GM11168 (cell line): Measurements from ENCODE around the gene POLE2.
"Not testable (repeated sequence)": the region's sequence is repeated elsewhere in the genome, so short reads cannot be mapped to it uniquely, and the experiment has no call there.

Experiments
- in situ Hi-C: fragments of 300-500 bp; cut with MboI; formaldehyde crosslinking; loops from one replicate; pipeline ENCODE4 v1.12.0; 2022; ENCODE audit warnings: low sequenced_read_pairs; ENCODE audit not compliant: unreplicated experiment

Gene POLE2

DNA sequence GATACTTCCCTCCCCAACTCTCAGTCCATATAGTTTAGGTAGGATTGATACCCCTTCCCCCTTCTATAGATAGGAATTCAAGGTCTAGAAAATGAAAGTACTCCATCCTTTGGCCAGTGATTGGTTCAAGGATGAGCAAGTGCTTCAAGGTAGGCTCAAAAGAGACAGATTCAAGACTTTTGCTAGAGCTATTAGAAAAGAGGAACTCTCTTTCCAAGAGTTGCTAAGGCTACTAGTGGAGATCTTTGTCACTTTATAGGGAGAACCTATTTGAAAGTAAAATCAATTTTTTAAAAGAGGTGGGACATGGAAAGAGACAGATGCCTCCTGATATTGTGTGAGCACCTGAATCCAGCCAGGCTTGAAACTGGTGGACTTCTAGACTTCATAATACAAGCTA lies 17.5 kb downstream of the POLE2 start:
- in situ Hi-C loops, result no loop called here

DNA sequence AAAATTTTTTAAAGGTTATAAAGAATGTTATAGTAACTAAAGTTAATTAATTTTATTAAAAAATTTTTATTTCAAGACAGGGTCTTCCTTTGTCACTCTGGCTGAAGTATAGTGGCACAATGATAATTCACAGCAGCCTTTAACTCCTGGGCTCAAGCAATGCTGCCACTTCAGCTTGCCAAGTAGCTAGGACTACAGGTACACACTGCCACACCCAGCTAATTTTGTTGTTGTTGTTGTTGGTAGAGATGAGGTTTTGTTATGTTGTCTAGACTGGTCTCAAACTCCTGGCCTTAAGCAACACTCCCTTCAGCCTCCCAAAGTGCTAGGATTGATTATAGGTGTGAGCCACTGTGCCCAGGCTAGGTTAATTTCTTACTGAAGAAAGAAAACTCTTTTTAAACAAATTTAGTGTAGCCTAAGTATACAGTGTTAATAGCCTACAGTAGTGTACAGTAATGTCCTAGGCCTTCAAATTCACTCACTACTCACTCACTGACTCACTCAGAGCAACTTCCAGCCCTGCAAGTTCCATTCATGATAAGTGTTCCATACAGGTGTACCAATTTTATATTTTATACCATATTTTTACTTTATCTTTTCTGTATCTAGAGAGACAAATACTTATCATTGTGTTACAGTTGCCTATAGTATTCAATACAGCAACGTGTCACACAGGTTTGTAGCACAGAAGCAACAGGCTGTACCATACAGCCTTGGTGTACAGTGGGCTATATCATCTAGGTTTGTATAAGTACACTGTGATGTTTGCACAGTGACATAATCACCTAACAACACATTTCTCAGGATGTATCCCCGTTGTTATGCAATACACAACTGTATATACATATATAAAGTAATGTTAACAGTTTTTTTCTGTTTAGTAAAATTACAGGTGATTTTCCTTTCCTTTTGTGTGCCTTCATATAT lies 28.2 kb downstream of the POLE2 start:
- in situ Hi-C loops, result no loop called here

DNA sequence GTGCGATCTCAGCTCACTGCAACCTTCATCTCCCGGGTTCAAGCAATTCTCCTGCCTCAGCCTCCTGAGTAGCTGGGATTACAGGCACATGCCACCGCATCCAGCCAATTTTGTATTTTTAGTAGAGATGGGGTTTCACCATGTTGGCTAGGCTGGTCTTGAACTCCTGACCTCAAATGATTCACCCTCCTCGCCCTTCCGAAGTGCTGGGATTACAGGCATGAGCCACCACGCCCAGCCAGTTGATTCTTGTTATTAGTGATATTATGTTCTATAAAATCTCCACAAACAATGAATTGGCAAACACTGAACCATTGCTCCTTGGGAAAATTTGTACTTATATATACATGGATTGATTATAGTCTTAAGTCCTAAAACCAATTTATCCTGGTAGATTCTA lies 30.5 kb downstream of the POLE2 start:
- in situ Hi-C loops, result not testable (repeated sequence)

DNA sequence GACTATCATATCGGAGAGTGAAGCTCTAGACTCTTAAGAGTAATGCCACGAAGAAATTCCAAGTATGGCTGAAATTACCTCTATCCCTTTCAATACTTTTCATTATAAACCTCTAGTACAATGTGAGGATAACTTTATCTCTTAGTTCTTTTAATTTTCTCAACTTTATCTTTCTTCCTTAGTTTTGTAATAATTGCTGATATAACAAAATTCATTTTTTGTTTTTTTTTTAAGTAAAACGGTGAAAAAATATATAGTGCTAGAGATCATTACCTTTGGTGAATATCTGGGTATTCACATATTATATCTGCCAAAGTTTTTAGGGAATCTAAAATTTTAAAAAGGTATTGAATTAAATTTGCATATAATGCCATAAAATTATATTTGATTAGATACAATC lies 33.5 kb downstream of the POLE2 start:
- in situ Hi-C loops, result no loop called here

DNA sequence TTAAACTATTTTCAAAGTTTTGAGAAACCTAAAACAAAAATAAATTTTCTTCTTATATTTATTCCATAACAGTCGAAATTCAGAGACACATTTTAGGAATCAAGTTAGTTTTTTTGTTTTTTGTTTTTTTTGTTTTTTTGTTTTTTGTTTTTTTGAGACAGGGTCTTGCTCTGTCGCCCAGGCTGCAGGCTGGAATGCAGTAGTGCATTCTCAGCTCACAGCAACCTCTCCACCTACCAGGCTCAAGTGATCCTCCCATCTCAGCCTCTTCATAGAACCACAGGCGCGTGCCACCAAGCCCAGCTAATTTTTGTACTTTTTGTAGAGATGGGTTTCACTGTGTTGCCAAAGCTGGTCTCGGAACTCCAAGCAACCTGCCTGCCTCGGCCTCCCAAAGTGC lies 34.5 kb downstream of the POLE2 start:
- in situ Hi-C loops, result no loop called here

DNA sequence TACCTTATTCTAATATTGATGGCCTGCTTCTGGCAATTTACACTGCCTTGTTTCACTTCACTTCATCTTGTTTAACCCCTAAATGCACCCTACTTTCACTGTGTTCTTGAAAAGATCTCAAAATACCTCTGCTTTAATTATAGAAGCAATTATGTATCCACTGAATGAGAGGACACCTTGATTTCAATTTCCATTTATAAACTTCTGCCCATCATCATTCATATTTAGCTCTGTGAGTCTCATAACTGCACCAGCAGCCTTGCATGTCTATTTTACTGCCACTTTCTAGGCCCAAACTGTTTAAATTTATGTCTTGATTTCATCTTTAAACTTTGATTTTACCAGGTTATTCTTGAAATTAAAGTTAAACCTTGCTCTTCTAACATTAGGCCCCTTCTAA lies 45.9 kb downstream of the POLE2 start:
- in situ Hi-C loops, result loop anchor here (10.0 to 25.0 kb wide), 2 partner anchors 123 to 445 kb away; partner anchors contain the start of gene KLHDC2

DNA sequence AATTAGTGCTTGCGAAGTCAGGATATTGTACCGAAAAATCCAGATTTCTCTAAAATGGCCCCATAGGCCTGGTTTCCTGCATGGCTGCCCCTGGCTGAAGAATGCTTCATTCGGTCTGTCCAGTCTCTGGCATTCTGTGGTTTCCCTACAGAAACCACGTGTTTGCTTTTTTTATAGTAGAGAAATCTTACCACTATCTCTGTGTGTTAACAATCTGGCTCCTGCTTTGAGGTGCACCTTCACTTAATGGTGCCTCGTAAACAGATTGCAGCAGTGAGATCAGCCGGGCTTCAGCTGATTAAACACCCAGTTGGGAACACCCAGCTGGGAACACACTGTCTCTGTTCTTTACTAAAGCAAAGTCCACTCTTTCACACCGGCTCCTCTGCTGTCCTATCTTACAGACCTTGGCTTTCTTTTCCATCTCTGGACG lies 46.3 kb downstream of the POLE2 start:
- in situ Hi-C loops, result loop anchor here (10.0 to 25.0 kb wide), 2 partner anchors 123 to 446 kb away; partner anchors contain the start of gene KLHDC2

DNA sequence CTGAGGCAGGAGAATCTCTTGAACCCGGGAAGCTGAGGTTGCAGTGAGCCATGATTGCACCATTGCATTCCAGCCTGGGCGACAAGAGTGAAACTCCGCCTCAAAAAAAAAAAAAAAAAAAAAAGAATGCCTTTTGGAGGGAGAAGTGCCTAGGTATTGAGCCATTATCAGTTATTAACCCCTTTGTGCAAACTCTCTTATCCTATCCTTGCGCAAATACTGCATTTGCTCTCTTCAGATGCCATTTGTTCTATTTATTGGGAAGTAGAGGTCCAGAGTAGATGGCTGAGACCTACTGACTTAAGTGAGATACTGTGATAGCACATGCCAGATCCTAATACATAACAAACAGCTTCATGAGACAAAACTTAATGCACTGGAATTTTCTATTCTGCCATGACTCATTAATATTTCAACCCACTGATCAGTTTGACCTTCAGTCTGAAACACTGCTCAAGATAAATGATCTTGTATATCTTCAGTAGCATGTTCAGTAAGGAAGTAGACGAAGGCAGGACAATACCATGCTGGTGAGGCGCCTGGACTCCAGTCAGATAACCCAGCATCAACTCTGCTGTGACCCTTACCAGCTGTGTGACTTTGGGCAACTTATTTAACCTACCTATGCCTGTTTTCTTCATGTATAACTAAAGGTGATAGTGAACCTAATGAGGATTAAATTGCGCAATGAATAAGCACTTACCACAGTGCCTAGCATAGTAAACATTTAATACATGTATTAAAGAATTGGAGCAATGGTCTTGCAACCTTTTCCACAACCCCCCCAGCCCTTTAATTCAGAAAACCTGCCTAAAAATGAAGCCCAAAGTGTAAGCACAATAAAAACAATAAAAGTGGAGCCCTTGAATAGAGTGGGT lies 47.2 kb downstream of the POLE2 start:
- in situ Hi-C loops, result loop anchor here (10.0 to 25.0 kb wide), 2 partner anchors 124 to 447 kb away; partner anchors contain the start of gene KLHDC2

DNA sequence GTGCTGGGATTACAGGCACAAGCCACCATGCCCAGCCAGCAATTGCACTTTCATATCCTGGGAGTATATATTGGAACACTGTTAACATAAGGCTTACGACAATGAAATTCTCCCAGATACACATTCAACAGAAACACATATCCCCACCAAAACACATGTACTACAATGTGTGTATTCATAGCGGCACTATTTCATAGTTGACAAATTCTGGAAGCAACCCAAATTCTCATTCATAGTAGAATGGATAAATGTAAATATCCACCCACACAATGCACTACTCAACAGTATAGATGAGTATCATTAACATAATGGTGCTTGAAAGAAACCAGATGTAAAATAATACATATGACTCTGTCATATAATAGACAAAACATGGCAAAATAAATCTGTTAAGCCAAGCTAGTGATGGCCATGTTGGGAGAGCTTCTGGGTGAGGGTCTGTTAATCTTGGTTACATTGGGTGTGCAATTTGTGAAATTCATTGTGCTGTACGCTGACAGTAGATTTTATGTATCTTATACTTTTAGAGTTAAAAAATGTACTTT lies 50.4 kb downstream of the POLE2 start:
- in situ Hi-C loops, result loop anchor here (25.0 kb wide), 1 partner anchor 450 kb away; no protein-coding TSS in a partner anchor

DNA sequence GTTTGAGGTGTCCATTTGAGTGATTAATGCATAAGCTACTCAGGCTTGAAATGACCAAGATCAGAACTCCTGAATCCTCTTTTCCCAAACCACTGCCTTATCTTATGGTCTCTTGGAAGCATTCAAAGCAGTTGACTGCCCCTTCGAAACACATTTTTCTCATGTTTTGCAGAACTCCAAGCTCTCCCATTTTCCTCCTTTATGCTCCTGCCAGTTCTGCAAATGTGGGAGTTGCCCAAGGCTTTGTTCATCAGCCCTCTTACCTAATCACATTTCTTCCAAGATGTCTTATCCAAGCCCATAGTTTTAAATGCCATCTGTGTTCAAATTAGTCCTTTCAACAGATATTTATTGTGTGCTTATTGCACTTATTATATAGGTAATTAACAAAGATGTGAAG lies 51.1 kb downstream of the POLE2 start:
- in situ Hi-C loops, result loop anchor here (25.0 kb wide), 1 partner anchor 450 kb away; no protein-coding TSS in a partner anchor

DNA sequence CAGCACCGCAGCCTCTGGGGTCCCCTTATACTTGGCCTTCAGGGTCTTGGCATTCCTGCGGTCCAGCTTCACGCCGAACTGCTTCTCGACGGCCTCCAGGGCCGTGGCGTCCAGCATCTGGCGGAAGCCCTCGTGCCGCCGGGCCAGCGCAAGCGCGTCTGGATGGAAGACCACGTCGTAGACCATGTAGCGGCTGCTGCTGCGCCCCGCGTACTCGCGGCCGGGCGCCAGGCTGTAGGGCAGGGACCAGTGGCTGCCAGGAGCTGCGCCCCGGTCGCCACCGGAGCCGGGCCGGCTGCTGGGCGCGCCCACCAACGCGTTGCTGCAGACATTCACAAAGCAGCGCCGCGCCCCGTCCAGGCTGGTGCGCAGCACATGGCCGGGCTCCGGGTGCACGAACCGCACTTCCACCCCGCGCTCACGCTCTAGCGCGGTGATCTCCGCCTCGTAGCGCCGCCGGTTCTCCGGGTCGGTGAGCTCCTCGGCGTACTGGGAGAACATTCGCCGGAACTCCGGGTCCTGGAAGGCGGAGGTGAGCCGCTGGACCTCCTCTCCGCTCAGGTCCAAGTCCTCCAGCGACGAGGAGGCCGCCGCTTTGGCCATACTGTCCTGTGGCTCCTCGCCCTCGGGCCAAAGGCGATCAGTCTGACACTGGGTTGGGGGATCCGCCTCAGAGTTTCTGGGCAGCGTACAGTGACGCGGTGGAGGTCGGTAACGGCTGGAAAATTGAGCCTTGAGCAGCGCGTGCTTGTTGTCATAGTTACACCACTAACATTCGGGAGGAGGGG lies 53.3 kb downstream of the POLE2 start, which contains the start of gene DNAAF2:
DNAAF2 (minus strand) TSS at position 698 of the 788 bp plus-strand sequence; CDS start at position 603, 95 bp downstream.
- in situ Hi-C loops, result loop anchor here (25.0 kb wide), 1 partner anchor 453 kb away; no protein-coding TSS in a partner anchor

DNA sequence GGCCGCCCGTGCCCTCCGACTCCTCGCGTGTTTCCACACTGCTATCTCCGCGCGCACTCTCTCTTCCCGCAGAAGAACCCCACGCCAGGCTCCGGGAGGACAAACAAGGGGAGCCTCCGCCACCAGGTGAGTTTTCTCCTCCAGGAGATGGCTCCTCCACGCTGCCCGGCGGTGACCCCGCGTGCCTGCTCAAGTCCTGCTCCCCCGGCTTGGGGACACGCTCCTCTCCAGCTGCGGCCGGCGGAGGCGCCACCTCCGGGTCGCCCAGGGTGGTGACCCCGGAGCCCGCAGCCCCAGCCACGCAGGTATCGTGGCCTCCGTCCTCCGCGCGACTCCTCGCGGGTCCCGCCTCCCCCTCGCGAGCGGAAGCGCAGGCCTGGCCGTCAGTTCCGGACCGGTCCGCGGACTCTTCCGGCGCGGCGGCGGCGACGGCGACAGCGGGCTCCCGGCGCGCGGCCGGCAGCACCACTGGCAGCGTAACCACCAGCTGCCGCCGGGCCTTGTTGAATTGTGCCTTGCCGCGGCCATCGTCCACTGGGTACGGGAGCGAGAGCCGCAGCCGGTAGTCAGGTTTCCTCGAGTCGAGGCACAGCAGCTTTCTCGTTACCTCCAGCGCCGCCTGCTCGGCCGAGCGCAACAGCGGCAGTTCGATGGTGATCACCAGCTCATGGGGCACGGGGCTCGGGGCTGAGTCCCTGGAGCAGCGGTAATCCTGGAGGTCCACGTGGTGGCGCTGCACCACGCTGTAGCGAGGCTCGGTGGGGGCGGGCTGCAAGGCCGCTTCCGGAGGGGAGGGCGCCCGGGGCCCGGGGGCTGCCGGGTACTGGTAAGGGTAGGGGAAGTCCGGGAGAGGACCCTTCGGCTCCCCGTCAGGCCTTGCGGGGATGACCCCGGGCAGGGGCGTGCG lies 54.1 kb downstream of the POLE2 start:
- in situ Hi-C loops, result loop anchor here (25.0 kb wide), 1 partner anchor 453 kb away; no protein-coding TSS in a partner anchor

DNA sequence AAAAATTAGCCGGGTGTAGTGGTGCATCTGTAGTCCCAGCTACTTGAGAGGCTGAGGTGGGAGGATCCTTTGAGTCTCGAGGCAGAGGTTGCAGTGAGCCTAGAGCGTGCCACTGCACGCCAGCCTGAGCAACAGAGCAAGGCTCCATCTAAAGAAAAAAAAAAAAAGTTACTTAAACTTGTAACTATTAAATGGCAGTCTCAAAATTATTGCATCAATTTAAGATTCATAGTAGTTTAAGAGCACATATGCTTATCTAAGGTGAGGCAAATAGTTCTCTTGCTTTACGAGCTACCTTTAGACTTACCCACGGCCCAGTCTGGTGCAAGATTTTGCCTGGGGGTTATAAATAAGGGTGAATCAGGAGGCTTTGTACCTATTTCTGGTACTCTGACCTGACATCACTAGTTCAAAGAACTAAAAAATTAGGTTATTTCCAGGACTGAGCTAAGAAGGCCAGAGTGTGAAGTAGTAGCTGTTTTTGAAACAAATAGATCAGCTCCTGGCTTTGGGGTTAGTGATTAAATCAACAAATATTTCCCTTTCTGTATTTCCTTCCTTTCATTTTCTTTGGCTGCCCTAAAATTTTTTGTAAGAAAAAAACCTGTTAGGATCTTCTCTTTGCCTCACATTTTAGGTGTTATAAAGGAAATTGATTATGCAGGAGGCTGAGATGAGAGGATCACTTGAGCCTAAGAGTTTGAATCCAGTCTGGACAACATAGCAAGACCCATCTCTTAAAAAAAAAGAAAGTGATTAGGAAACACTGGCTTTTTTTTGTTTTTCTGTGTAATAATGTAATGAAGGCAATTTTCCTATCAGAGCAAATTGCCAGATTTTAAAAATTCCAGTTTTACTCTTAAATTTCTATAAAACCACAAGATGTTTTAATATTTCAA lies 63.8 kb downstream of the POLE2 start:
- in situ Hi-C loops, result no loop called here

DNA sequence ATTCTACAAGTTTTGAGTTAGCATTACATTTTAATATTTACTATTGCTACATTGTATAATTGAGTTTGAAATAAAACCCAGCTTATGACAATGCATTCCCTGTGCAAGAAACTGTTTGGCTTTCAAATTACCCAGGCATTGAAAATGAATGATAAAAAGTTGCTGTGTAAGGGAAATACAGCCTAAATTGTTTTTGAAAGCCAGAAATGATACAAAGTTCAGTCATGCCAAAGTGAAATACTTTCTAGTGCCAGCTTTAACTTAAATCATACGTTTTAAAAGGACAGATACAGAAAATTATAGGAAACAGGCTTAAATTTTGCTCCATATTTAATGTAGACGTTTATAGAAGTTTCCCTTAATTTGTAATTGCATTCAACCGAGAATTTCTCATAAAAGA lies 64.6 kb downstream of the POLE2 start:
- in situ Hi-C loops, result no loop called here

DNA sequence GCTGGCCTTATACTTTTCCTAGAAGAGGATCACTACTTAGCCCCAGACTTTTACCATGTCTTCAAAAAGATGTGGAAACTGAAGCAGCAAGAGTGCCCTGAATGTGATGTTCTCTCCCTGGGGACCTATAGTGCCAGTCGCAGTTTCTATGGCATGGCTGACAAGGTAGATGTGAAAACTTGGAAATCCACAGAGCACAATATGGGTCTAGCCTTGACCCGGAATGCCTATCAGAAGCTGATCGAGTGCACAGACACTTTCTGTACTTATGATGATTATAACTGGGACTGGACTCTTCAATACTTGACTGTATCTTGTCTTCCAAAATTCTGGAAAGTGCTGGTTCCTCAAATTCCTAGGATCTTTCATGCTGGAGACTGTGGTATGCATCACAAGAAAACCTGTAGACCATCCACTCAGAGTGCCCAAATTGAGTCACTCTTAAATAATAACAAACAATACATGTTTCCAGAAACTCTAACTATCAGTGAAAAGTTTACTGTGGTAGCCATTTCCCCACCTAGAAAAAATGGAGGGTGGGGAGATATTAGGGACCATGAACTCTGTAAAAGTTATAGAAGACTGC lies 65.9 kb downstream of the POLE2 start:
- in situ Hi-C loops, result no loop called here

DNA sequence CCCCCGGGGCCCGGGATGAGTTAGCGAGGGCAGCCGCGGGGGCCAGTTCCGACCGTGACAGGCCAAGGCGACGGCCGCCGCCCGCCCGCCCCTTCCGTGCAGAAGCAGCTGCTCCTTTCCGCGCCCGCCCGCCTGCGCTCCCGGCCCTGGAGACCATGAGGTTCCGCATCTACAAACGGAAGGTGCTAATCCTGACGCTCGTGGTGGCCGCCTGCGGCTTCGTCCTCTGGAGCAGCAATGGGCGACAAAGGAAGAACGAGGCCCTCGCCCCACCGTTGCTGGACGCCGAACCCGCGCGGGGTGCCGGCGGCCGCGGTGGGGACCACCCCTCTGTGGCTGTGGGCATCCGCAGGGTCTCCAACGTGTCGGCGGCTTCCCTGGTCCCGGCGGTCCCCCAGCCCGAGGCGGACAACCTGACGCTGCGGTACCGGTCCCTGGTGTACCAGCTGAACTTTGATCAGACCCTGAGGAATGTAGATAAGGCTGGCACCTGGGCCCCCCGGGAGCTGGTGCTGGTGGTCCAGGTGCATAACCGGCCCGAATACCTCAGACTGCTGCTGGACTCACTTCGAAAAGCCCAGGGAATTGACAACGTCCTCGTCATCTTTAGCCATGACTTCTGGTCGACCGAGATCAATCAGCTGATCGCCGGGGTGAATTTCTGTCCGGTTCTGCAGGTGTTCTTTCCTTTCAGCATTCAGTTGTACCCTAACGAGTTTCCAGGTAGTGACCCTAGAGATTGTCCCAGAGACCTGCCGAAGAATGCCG lies 66.7 kb downstream of the POLE2 start:
- in situ Hi-C loops, result no loop called here
